Lung (tissue), 12 donors: ENCODE measurements around the gene NKG7. TPM values are rescaled to one million over a fixed set of nuclear protein-coding genes. Genes with fewer than 3 reads are reported as not detected.

Source experiments
- ATAC-seq: fragments of 200-7000 bp; cut with Tn5 transposase; one replicate; pipeline ENCODE4 v1.9.1; 2020; ENCODE audit warnings: moderate number of reproducible peaks; ENCODE audit not compliant: insufficient read depth, low FRiP score
- DNase-seq, 3 donors: peaks; one replicate each; pipeline ENCODE4 v3.0.0-alpha.2; 2013 to 2017
- H3K27ac ChIP-seq, 2 donors: one replicate each; pipeline ENCODE4 v1.5.1; 2013; ENCODE audit warnings: mild to moderate bottlenecking in 2 of 2, moderate library complexity in 2 of 2, control low read depth in 1 of 2, inconsistent platforms in 1 of 2, low read depth in 1 of 2, low read length in 1 of 2
- H3K27me3 ChIP-seq, 3 donors: one replicate each; pipeline ENCODE4 v1.5.1; 2013; ENCODE audit warnings: low read length in 2 of 3; ENCODE audit not compliant: control insufficient read depth in 3 of 3, insufficient read depth in 3 of 3
- H3K36me3 ChIP-seq, 4 donors: one replicate each; pipeline ENCODE4 v1.5.1; 2013; ENCODE audit warnings: low read length in 4 of 4, mild to moderate bottlenecking in 1 of 4, moderate library complexity in 1 of 4; ENCODE audit not compliant: control insufficient read depth in 4 of 4, insufficient read depth in 4 of 4
- H3K4me1 ChIP-seq, 5 donors: one replicate each; pipeline ENCODE4 v1.5.1; 2013; ENCODE audit warnings: low read length in 5 of 5, mild to moderate bottlenecking in 2 of 5, moderate library complexity in 1 of 5; ENCODE audit not compliant: control insufficient read depth in 5 of 5, insufficient read depth in 5 of 5
- H3K4me3 ChIP-seq: one replicate; pipeline ENCODE4 v1.5.1; 2013; ENCODE audit warnings: mild to moderate bottlenecking, control low read depth, moderate library complexity
- H3K9ac ChIP-seq, 2 donors: one replicate each; pipeline ENCODE4 v1.5.1; 2013; ENCODE audit warnings: low read length in 2 of 2, control low read depth in 1 of 2; ENCODE audit not compliant: insufficient read depth in 1 of 2
- H3K9me3 ChIP-seq, 4 donors: one replicate each; pipeline ENCODE4 v1.5.1; 2013; ENCODE audit warnings: low read length in 3 of 4, mild to moderate bottlenecking in 1 of 4, moderate library complexity in 1 of 4; ENCODE audit not compliant: control insufficient read depth in 4 of 4, insufficient read depth in 3 of 4
- WGBS, 2 donors: extraction: QIAGEN DNeasy Blood & Tissue Kit; methylation state at CpG; one replicate each; pipeline ENCODE4 v1.1.7; 2013; 5-methylcytosine and 5-hydroxymethylcytosine counted together
- polyA plus RNA-seq, 2 donors: library from polyadenylated mRNA; stranded (reverse); fragments of 200-250 nt; gene quantifications; one replicate each; pipeline ENCODE4 v1.2.1, GENCODE V29; 2013
- total RNA-seq, 2 donors: library from RNA; depleted of rRNA in 1 of 2; stranded (reverse); fragments of >200 nt in 1 of 2; gene quantifications; one replicate each; pipeline ENCODE4 v1.2.1, GENCODE V29; 2014 to 2021
- TF ChIP-seq, protein P1 (sequence below): IDR thresholded peaks from 2 replicates; pipeline ENCODE4 v1.5.1; 2012; ENCODE audit warnings: mild to moderate bottlenecking; ENCODE audit errors: control extremely low read depth, extremely low read depth
- donor health status: control.
- donor health status: control.
- donor health status: Bipolar disorder and iron deficiency.
- donor health status: healthy.
- donor health status: DM: yes; HTN: yes; CAD: no.

The NKG7 gene
- total and polyA plus RNA-seq, 4 donors, result 12.7 to 328 (median 14.8) TPM

GRCh38 chr19:51396175-51396574, 23.7 kb upstream of the NKG7 start:
- H3K27ac ChIP-seq, result no peak overlapping the region
- no peaks in the 10 kb centered on the region for H3K27me3 ChIP-seq
- ATAC-seq (no peak), DNase-seq (no peak)
- H3K9ac ChIP-seq, result no peak overlapping the region
- H3K9me3 ChIP-seq, result no peaks in the 10 kb centered on the region
- H3K36me3 ChIP-seq, result no peaks in the 10 kb centered on the region
- TF ChIP-seq, protein P1, sequence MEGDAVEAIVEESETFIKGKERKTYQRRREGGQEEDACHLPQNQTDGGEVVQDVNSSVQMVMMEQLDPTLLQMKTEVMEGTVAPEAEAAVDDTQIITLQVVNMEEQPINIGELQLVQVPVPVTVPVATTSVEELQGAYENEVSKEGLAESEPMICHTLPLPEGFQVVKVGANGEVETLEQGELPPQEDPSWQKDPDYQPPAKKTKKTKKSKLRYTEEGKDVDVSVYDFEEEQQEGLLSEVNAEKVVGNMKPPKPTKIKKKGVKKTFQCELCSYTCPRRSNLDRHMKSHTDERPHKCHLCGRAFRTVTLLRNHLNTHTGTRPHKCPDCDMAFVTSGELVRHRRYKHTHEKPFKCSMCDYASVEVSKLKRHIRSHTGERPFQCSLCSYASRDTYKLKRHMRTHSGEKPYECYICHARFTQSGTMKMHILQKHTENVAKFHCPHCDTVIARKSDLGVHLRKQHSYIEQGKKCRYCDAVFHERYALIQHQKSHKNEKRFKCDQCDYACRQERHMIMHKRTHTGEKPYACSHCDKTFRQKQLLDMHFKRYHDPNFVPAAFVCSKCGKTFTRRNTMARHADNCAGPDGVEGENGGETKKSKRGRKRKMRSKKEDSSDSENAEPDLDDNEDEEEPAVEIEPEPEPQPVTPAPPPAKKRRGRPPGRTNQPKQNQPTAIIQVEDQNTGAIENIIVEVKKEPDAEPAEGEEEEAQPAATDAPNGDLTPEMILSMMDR, result no peak
- H3K4me3 ChIP-seq, result no peak overlapping the region
- WGBS, 2 donors, result 94 to 95% methylated on average over 2 of the region's 2 CpGs
- peaks cover 0 to 10% (median 4%) of the 10 kb centered on the region in 5 donors for H3K4me1 ChIP-seq

- TF ChIP-seq, protein P1, result no peak
- H3K27ac ChIP-seq, result peak overlapping the region; percentile 30 to 68
- no peaks in the 10 kb centered on the region for H3K27me3 ChIP-seq
- 2 to 3% methylated on average over 45 of the region's 45 CpGs for WGBS, 2 donors
- peak overlapping the region in 1 of 2 donors; percentile 95 for H3K9ac ChIP-seq
- peak; percentile 95 for ATAC-seq
- H3K36me3 ChIP-seq, result no peaks in the 10 kb centered on the region
- peaks cover 0 to 10% (median 4%) of the 10 kb centered on the region in 5 donors for H3K4me1 ChIP-seq
- H3K9me3 ChIP-seq, result no peaks in the 10 kb centered on the region
- DNase-seq, result peak; percentile 96 to 100 (median 99)
- peak overlapping the region; percentile 2 for H3K4me3 ChIP-seq
Observed at GRCh38 chr19:51394050-51394836, 21.8 kb upstream of the NKG7 start.

DNA sequence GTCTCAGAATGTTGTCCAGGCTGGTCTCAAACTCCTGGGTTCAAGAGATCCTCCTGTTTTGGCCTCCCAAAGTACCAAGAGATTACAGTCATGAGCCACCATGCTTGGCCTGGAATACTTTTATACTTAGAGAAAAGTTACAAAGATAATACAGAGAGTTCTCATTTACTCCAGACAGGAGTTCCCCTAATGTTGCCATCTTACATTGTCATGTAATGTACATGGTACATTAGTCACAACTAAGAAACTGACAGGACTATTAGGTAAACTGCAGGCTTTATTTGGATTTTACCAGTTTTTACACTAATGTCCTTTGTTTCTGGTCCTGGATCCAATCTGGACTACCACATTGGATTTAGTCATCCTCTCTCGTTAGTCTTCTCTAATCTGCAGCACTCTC, 20.2 kb upstream of the NKG7 start:
- Histone ChIP-seq H3K9ac (no peak overlapping the region), H3K4me1 (peaks cover 0 to 10% (median 4%) of the 10 kb centered on the region in 5 donors), H3K4me3 (no peak overlapping the region), H3K36me3 (no peaks in the 10 kb centered on the region), H3K27ac (no peak overlapping the region), H3K27me3 (no peaks in the 10 kb centered on the region), H3K9me3 (no peaks in the 10 kb centered on the region)
- 92 to 95% methylated on average over 1 of the region's 1 CpG for WGBS, 2 donors
- DNase-seq (no peak), ATAC-seq (no peak)
- TF ChIP-seq, protein P1, result no peak
